DOHH2 (cell line): ENCODE data around the gene LRTM1.

Experiments
- H3F3A ChIP-seq: fragments of 200-600 bp; sonication (generic), shearing (Covaris generic); 2 replicates; pipeline ENCODE4 v1.6.0; 2016; ENCODE audit warnings: antibody characterized with exemption, mild to moderate bottlenecking; ENCODE audit not compliant: control insufficient read depth, insufficient read depth
- H3K27ac ChIP-seq: fragments of 200-600 bp; sonication (generic); 2 replicates; pipeline ENCODE4 v1.5.1; 2014; ENCODE audit warnings: low read depth, mild to moderate bottlenecking, low read length, moderate library complexity
- H3K27me3 ChIP-seq: fragments of 200-600 bp; sonication (generic); 2 replicates; pipeline ENCODE4 v1.6.1; 2014; ENCODE audit warnings: mild to moderate bottlenecking, low read length, mixed read lengths; ENCODE audit not compliant: control insufficient read depth
- H3K36me3 ChIP-seq: fragments of 200-600 bp; sonication (generic); 2 replicates; pipeline ENCODE4 v1.6.1; 2014; ENCODE audit warnings: mild to moderate bottlenecking, low read length, moderate library complexity, mixed read lengths; ENCODE audit not compliant: control insufficient read depth
- H3K4me1 ChIP-seq: fragments of 200-600 bp; sonication (generic); 2 replicates; pipeline ENCODE4 v1.6.1; 2014; ENCODE audit warnings: mild to moderate bottlenecking, low read length, mixed read lengths; ENCODE audit not compliant: control insufficient read depth
- H3K4me2 ChIP-seq: fragments of 200-600 bp; sonication (generic); 2 replicates; pipeline ENCODE4 v1.6.0; 2014; ENCODE audit warnings: mild to moderate bottlenecking, low read length, moderate library complexity
- H3K4me3 ChIP-seq: fragments of 200-600 bp; sonication (generic); 2 replicates; pipeline ENCODE4 v1.5.1; 2014; ENCODE audit warnings: mild to moderate bottlenecking, low read length, mixed read lengths
- H3K79me2 ChIP-seq: fragments of 200-600 bp; sonication (generic); 2 replicates; pipeline ENCODE4 v1.6.1; 2014; ENCODE audit warnings: mild to moderate bottlenecking, low read length, mixed read lengths; ENCODE audit not compliant: control insufficient read depth
- H3K9me2 ChIP-seq: fragments of 200-600 bp; sonication (generic); replicated peaks from 2 replicates; pipeline ENCODE4 v1.6.1; 2014; ENCODE audit warnings: mild to moderate bottlenecking, low read length, mixed read lengths; ENCODE audit not compliant: control insufficient read depth
- H3K9me3 ChIP-seq: fragments of 200-600 bp; sonication (generic); 2 replicates; pipeline ENCODE4 v1.6.1; 2014; ENCODE audit warnings: antibody characterized with exemption, low read length, mixed read lengths; ENCODE audit not compliant: control insufficient read depth, insufficient read depth
- H4K20me1 ChIP-seq: fragments of 200-600 bp; sonication (generic); 2 replicates; pipeline ENCODE4 v1.6.0; 2014; ENCODE audit warnings: low read depth, mild to moderate bottlenecking, antibody characterized with exemption, low read length, moderate library complexity; ENCODE audit not compliant: control insufficient read depth, insufficient read depth
- CTCF ChIP-seq: fragments of 200-600 bp; sonication (generic); IDR thresholded peaks from one replicate; pipeline ENCODE4 v1.5.1; 2014; ENCODE audit warnings: antibody characterized with exemption, mild to moderate bottlenecking, low read depth, low read length; ENCODE audit not compliant: poor library complexity, severe bottlenecking
- EZH2phosphoT487 ChIP-seq: fragments of 200-600 bp; sonication (generic); IDR thresholded peaks from 2 replicates; pipeline ENCODE4 v1.6.1; 2017; ENCODE audit warnings: borderline replicate concordance, mild to moderate bottlenecking, antibody characterized with exemption, low read length, moderate library complexity, mixed read lengths

Gene LRTM1

DNA sequence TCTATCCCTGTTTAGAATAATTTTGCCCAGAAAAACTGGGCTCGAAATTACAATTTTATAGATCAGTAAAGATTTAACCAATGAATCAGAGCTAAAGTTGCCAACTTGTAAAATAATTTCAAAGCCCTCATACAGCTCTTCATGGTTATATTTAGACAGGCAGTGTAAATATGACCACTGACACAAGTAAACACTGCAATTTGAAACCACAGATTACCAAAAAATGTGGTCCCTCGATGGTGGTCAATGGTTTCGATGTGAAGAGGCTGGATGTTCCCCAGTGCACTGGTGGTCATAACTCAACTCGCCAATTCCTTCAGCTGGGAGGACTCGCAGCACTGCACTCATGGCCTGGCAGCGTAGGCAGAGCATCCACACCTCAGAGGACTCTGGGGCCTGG lies 28.6 kb downstream of the LRTM1 start:
- no peaks in the 10 kb centered on the region for H4K20me1 ChIP-seq
- no peak overlapping the region for H3K4me2 ChIP-seq
- H3K9me3 ChIP-seq = no peaks in the 10 kb centered on the region
- no peak overlapping the region for H3K27ac ChIP-seq
- no peaks in the 10 kb centered on the region for H3K27me3 ChIP-seq
- no peak overlapping the region for H3K4me3 ChIP-seq
- no peaks in the 10 kb centered on the region for H3K79me2 ChIP-seq
- no peaks in the 10 kb centered on the region for H3F3A ChIP-seq
- no peaks in the 10 kb centered on the region for H3K4me1 ChIP-seq
- no peaks in the 10 kb centered on the region for H3K9me2 ChIP-seq
- H3K36me3 ChIP-seq = no peaks in the 10 kb centered on the region
- TF ChIP-seq EZH2phosphoT487 = no peak
- TF ChIP-seq CTCF = no peak

- H4K20me1 ChIP-seq = no peaks in the 10 kb centered on the region
- H3K36me3 ChIP-seq = no peaks in the 10 kb centered on the region
- no peak overlapping the region for H3K4me2 ChIP-seq
- no peaks in the 10 kb centered on the region for H3F3A ChIP-seq
- no peak overlapping the region for H3K27ac ChIP-seq
- H3K27me3 ChIP-seq = no peaks in the 10 kb centered on the region
- H3K9me3 ChIP-seq = no peaks in the 10 kb centered on the region
- no peaks in the 10 kb centered on the region for H3K9me2 ChIP-seq
- no peaks in the 10 kb centered on the region for H3K4me1 ChIP-seq
- TF ChIP-seq CTCF = no peak
- H3K79me2 ChIP-seq = no peaks in the 10 kb centered on the region
- no peak overlapping the region for H3K4me3 ChIP-seq
Measured at GRCh38 chr3:54897028-54897711, 30.7 kb downstream of the LRTM1 start.

DNA sequence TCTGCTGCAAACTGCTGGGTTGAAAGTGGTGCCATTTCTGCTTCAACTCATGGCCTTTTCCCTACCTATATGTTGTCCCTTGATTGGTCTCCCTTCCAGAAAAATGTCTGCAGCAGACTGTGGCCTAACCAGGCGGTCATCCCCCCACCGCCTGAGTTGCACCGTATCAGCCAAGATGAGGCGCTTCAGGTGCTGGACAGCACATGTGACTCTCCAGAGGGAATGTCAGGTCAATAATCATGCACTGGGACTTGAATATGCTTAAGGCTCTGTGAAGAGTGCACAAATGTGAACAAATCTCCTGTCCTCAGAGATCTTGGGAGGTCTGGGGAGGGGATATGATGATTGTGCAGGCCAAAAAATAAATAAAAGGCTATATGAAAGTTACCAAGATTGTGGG lies 32.2 kb downstream of the LRTM1 start:
- H3F3A ChIP-seq = no peaks in the 10 kb centered on the region
- no peak for TF ChIP-seq CTCF
- TF ChIP-seq EZH2phosphoT487 = no peak

More for the DNA sequence above, 32.2 kb downstream of the LRTM1 start:
- no peak overlapping the region for H3K4me3 ChIP-seq
- H3K27ac ChIP-seq = no peak overlapping the region
- no peaks in the 10 kb centered on the region for H3K4me1 ChIP-seq
- H3K79me2 ChIP-seq = no peaks in the 10 kb centered on the region
- H3K27me3 ChIP-seq = no peaks in the 10 kb centered on the region
- no peak overlapping the region for H3K4me2 ChIP-seq
- H4K20me1 ChIP-seq = no peaks in the 10 kb centered on the region
- H3K36me3 ChIP-seq = no peaks in the 10 kb centered on the region
- no peaks in the 10 kb centered on the region for H3K9me2 ChIP-seq
- no peaks in the 10 kb centered on the region for H3K9me3 ChIP-seq
